ENCODE data around the gene FAM241A. TPM values are rescaled to one million over a fixed set of nuclear protein-coding genes. Genes with fewer than 3 reads are reported as not detected.

The FAM241A gene
- total and polyA plus RNA-seq, 4 donors: 2.7 to 4.2 (median 2.9) TPM

- DNase-seq (no peak), ATAC-seq (ENCODE audit: insufficient read depth, low FRiP score) (no peak)
- no peak overlapping the region for H3K27ac ChIP-seq (ENCODE audit: low read depth in 1 of 2, low read length in 1 of 2)
- no peak overlapping the region for H3K9ac ChIP-seq (ENCODE audit: insufficient read depth in 1 of 2, low read length in 2 of 2)
- H3K9me3 ChIP-seq (ENCODE audit: control insufficient read depth in 4 of 4, insufficient read depth in 3 of 4, low read length in 3 of 4): no peaks in the 10 kb centered on the region
- no peaks in the 10 kb centered on the region for H3K36me3 ChIP-seq (ENCODE audit: control insufficient read depth in 4 of 4, insufficient read depth in 4 of 4, low read length in 4 of 4)
- WGBS, 2 donors: 65 to 74% methylated on average over 3 of the region's 3 CpGs
- no peak overlapping the region for H3K4me3 ChIP-seq
- peaks cover 0 to 2% (median 1%) of the 10 kb centered on the region in 3 donors for H3K27me3 ChIP-seq (ENCODE audit: control insufficient read depth in 3 of 3, insufficient read depth in 3 of 3, low read length in 2 of 3)
- peaks cover 0 to 2% (median 0%) of the 10 kb centered on the region in 5 donors for H3K4me1 ChIP-seq (ENCODE audit: control insufficient read depth in 5 of 5, insufficient read depth in 5 of 5, low read length in 5 of 5)
- TF ChIP-seq, protein P1, sequence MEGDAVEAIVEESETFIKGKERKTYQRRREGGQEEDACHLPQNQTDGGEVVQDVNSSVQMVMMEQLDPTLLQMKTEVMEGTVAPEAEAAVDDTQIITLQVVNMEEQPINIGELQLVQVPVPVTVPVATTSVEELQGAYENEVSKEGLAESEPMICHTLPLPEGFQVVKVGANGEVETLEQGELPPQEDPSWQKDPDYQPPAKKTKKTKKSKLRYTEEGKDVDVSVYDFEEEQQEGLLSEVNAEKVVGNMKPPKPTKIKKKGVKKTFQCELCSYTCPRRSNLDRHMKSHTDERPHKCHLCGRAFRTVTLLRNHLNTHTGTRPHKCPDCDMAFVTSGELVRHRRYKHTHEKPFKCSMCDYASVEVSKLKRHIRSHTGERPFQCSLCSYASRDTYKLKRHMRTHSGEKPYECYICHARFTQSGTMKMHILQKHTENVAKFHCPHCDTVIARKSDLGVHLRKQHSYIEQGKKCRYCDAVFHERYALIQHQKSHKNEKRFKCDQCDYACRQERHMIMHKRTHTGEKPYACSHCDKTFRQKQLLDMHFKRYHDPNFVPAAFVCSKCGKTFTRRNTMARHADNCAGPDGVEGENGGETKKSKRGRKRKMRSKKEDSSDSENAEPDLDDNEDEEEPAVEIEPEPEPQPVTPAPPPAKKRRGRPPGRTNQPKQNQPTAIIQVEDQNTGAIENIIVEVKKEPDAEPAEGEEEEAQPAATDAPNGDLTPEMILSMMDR (IDR thresholded peaks at IDR 0.05; ENCODE audit: control extremely low read depth, extremely low read depth): no peak
These were observed 25.9 kb upstream of the FAM241A start for GRCh38 chr4:112119353-112119783.

- no peak overlapping the region for H3K27ac ChIP-seq (ENCODE audit: low read depth in 1 of 2, low read length in 1 of 2)
- TF ChIP-seq, protein P1 (IDR thresholded peaks at IDR 0.05; ENCODE audit: control extremely low read depth, extremely low read depth): no peak
- H3K27me3 ChIP-seq (ENCODE audit: control insufficient read depth in 3 of 3, insufficient read depth in 3 of 3, low read length in 2 of 3): peaks cover 0 to 2% (median 2%) of the 10 kb centered on the region in 3 donors
- WGBS, 2 donors: 89 to 95% methylated on average over 2 of the region's 2 CpGs
- peaks cover 0 to 2% (median 0%) of the 10 kb centered on the region in 5 donors for H3K4me1 ChIP-seq (ENCODE audit: control insufficient read depth in 5 of 5, insufficient read depth in 5 of 5, low read length in 5 of 5)
- H3K36me3 ChIP-seq (ENCODE audit: control insufficient read depth in 4 of 4, insufficient read depth in 4 of 4, low read length in 4 of 4): no peaks in the 10 kb centered on the region
- no peaks in the 10 kb centered on the region for H3K9me3 ChIP-seq (ENCODE audit: control insufficient read depth in 4 of 4, insufficient read depth in 3 of 4, low read length in 3 of 4)
- H3K9ac ChIP-seq (ENCODE audit: insufficient read depth in 1 of 2, low read length in 2 of 2): no peak overlapping the region
- DNase-seq (no peak), ATAC-seq (ENCODE audit: insufficient read depth, low FRiP score) (no peak)
- no peak overlapping the region for H3K4me3 ChIP-seq
These were observed 25.2 kb upstream of the FAM241A start for GRCh38 chr4:112120021-112120420.

DNA sequence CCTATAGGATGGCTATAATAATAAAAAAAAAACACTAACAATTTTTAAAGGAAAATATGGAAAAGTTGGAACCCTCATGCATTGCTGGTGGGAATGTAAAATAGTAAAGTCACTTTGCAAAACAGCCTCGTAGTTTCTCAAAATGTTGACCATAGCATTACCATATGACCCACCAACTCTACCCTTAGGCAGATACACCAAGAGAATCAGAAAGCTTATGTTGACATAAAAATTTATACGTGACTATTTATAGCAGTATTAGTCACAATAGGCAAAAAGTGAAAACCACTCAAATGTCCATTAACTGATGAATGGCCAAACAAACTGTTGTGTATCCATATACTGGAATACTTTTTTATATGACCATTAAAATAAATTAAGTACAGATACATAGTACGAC is 19.8 kb upstream of the FAM241A start:
- Histone ChIP-seq H3K4me3 (no peak overlapping the region), H3K4me1 (ENCODE audit: control insufficient read depth in 5 of 5, insufficient read depth in 5 of 5, low read length in 5 of 5) (peaks cover 0 to 5% (median 0%) of the 10 kb centered on the region in 5 donors), H3K9me3 (ENCODE audit: control insufficient read depth in 4 of 4, insufficient read depth in 3 of 4, low read length in 3 of 4) (no peaks in the 10 kb centered on the region), H3K36me3 (ENCODE audit: control insufficient read depth in 4 of 4, insufficient read depth in 4 of 4, low read length in 4 of 4) (no peaks in the 10 kb centered on the region), H3K27ac (ENCODE audit: low read depth in 1 of 2, low read length in 1 of 2) (no peak overlapping the region), H3K9ac (ENCODE audit: insufficient read depth in 1 of 2, low read length in 2 of 2) (no peak overlapping the region), H3K27me3 (ENCODE audit: control insufficient read depth in 3 of 3, insufficient read depth in 3 of 3, low read length in 2 of 3) (peaks cover 0 to 2% (median 2%) of the 10 kb centered on the region in 3 donors)
- no peak for DNase-seq
- ATAC-seq (ENCODE audit: insufficient read depth, low FRiP score): no peak
- TF ChIP-seq, protein P1 (IDR thresholded peaks at IDR 0.05; ENCODE audit: control extremely low read depth, extremely low read depth): no peak
- 83 to 89% methylated on average over 3 of the region's 3 CpGs for WGBS, 2 donors

Measured in lung (tissue), 12 donors.